CD4-positive, alpha-beta T cell treated with Interferon alpha-2 for 1 hour (primary cell): ENCODE measurements around the gene FCHO2.
"Not testable (repeated sequence)": the region's sequence is repeated elsewhere in the genome, so short reads cannot be mapped to it uniquely, and the experiment has no call there.

Source experiments
- DNase-seq, 2 donors: peaks; one replicate each; pipeline ENCODE4 v3.0.0-alpha.2; 2020 to 2022

The FCHO2 gene, protein sequence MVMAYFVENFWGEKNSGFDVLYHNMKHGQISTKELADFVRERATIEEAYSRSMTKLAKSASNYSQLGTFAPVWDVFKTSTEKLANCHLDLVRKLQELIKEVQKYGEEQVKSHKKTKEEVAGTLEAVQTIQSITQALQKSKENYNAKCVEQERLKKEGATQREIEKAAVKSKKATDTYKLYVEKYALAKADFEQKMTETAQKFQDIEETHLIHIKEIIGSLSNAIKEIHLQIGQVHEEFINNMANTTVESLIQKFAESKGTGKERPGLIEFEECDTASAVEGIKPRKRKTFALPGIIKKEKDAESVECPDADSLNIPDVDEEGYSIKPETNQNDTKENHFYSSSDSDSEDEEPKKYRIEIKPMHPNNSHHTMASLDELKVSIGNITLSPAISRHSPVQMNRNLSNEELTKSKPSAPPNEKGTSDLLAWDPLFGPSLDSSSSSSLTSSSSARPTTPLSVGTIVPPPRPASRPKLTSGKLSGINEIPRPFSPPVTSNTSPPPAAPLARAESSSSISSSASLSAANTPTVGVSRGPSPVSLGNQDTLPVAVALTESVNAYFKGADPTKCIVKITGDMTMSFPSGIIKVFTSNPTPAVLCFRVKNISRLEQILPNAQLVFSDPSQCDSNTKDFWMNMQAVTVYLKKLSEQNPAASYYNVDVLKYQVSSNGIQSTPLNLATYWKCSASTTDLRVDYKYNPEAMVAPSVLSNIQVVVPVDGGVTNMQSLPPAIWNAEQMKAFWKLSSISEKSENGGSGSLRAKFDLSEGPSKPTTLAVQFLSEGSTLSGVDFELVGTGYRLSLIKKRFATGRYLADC

DNA sequence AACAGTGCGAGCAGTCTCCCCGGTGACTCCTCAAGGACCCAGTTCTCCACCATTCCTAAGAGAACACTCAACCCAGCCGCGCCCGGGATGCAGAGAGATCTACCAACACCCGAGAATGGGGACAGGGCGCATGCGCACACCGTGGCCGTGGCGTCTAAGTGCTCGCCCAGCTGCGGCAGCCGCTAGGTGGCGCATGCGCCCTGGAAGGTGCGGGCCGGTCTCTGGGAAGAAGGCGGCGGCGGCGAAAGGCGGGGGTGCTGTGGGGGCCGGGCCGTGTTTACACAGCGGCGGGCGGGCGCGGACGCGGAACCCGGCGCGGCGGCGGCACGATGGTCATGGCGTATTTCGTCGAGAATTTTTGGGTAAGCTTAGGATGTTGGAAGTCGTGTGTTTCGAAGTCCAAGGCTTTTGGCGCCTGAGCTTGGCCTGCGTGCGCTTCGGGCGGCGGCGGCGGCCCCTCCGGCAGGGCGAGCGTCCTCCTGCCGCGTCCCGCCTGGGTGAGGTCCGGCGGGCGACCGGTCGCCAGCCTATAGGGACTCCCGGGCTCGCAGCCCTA lies at the start of gene FCHO2:
Gene FCHO2 (plus strand): TSS at position 274 of the 556 bp plus-strand sequence. CDS start 56 bp downstream, at position 330.
- DNase-seq = peak; percentile 94 to 95

DNA sequence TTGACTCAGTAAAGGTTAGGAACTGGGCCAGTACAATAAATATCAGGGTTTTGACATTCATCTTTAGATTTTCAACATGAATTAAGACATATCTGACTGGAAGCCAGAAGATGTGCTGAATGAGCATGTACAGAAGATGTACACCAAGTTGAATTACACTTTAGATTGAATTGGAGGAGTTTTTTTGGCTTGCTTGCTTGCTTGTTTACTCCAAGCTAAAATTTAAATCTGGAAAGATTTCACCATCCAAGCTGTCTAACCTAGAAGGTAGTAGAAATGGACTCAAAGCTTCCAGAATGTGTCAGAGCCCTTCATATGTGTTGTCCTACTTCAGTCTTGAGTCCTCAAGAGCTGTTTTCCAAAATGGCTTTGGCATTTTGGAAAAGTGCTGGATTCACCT lies 49.0 kb upstream of the FCHO2 start:
- no peak for DNase-seq

DNA sequence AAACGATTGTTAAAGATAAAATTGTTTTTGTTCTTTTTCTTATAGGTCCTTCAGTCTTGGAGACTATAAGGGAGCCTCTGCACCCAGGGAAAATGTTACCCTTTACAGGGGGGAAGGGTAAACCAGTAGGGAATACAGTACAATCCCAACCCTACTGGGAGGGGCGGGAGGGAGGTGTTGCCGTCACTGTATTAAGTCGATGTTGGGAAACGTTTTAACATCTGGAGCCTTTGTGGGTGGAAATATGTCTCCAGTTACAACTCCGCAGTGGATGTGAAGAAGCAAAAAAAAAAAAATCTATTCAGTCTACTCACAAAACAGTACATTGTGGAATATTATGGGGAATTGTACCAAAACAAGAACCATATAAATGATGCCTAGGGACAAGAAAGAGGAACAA lies 47.2 kb upstream of the FCHO2 start:
- DNase-seq = no peak

DNA sequence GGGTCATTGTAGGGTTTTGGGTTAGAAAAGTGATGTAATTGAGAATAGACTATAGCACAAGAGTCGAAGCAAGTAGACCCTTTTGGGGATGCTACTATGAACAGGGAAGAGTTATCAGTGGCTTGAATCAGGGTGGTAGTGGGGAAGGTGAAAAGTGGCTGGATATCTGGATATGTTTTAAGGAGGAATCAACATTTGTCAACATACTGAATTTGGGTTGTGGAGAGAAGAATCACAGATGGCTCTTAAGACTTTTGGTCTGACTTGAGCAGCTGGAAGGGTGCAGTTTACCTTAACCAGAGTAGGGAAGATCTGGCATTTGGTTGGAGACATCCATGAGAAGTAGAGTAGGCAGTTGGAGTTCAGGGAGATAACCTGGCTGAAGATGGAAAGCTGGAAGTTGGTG lies 38.5 kb upstream of the FCHO2 start:
- no peak for DNase-seq

DNA sequence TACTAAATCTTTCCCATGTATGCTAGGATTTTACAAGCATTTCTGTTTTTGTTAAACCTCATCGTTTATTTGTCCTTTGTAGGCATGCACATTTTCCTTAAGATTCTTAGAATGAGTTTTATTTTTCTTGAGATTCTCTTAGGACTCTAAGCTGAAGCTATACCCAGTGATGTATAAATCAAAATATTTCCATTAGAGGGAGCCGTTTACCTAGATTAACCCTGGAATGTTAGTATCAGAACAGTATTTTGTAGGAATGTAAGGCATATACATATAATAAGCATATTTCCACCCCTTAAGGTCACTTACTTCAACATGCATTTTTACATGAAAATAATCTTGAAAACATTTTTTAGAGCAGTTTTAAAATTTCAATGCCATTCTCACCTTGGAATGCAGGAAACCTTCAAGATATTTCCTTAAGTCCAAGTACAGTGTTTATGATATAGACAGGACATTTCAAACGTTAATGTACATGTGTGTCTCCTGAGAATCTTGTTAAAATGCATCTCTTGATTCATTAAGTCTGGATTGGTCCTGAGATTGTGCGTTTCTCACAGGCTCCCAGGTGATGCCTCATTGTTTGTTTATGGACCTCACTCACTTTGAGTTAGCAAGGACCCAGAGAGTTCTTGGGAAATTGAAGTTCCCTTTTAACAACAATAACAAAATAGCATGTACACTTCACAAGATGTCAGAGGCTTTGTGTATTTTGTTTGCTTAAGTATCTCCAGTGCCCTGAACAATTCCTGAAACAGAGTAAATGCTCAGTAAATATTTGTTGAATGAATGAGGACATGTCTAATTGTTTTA lies 34.9 kb upstream of the FCHO2 start:
- peak in 1 of 2 donors; percentile 8 for DNase-seq

DNA sequence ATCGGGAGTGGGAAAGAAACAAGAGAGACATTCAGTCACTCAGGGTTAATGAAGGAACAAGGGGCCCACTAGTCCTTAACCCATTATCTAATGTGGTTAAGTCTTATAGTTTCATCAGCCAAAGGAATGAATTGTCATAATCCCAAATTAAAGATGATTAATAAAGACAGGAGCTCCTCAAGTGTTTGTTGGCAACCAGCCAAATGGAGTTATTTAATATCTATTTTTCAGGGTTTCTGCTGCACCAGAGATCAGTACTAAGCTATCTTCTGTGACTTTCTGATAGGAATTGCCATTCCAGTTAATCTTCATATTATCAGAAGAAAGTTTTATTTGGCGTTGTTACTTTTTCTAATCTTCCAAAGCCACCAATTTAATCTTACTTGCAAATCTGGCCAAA lies 34.0 kb upstream of the FCHO2 start:
- no peak for DNase-seq

DNA sequence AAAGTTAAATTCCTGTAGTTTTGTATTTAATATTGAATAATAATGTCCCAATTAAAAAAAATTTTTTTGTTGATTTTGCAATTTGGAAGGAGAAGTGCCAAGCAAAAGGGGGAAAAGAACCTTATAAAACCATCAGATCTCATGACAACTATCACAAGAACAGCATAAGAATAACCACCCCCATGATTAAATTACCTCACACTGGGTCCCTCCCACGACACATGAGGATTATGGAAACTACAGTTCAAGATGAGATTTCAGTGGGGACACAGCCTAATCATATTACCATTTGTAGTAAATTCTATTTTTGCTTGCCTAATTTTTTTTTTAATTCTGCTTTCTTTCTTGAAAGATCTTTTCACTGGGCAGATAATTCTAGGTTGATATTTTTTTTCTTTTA lies 33.4 kb upstream of the FCHO2 start:
- DNase-seq = no peak

DNA sequence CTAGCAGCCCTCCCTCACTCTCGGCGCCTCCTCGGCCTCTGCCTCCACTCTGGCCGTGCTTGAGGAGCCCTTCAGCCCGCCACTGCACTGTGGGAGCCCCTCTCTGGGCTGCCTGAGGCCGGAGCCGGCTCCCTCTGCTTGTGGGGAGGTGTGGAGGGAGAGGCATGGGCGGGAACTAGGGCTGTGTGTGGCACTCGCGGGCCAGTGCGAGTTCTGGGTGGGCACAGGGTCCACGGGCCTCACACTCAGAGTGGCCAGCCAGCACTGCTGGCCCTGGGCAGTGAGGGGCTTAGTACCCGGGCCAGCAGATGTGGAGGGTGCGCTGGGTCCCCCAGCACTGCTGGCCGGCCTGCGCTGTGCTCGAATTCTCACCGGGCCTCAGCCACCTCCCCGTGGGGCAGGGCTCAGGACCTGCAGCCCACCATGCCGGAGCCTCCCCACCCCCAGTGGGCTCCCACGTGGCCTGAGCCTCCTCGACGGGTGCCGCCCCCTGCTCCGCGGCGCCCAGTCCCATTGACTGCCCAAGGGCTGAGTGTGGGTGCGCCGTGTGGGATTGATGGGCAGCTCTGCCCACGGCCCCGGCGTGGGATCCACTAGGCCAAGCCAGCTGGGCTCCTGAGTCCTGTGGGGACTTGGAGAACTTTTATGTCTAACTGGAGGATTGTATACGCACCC lies 30.4 kb upstream of the FCHO2 start:
- DNase-seq = no peak

DNA sequence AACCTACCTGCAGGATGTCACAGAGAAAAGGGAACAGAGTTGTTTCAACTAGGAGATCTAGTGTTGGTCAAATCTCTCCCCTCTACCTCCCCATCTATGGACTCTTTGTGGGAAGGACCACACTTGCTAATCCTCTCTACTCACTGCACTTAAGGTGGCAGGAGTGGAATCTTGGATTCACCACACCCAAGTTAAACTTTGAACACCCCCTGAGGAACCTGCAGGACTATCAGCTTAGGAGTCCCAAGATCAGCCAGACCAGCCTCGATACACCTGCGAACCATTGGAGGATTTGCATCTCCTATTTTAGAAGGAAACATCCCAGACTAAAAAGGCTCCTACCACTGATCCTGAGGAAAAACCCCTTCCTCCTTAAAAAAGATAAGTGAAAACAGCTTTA lies 23.2 kb upstream of the FCHO2 start:
- DNase-seq = not testable (repeated sequence)

DNA sequence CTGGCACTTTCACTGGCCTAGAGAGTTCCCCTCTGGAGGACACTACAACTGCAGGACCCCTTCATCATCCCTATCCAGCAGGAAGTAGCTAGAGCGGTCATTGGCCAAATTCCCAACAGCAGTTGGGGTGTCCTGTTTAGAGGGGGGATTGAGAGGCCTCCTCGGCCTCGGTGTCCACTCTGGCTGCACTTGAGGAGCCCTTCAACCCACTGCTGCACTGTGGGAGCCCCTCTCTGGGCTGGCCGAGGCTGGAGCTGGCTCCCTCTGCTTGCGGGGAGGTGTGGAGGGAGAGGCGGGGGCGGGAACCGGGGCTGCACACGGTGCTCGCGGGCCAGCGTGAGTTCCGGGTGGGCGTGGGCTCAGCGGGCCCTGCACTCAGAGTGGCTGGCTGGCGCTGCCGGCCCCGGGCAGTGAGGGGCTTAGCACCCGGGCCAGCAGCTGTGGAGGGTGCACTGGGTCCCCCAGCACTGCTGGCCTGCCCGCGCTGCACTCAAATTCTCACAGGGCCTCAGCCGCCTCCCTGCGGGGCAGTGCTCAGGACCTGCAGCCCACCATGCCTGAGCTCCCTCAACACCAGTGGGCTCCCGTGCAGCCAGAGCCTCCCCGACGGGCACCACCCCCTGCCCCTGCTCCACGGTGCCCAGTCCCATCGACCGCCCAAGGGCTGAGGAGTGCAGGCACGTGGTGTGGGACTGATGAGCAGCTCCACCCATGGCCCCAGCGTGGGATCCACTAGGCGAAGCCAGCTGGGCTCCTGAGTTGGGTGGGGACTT lies 20.7 kb upstream of the FCHO2 start:
- DNase-seq = not testable (repeated sequence)

DNA sequence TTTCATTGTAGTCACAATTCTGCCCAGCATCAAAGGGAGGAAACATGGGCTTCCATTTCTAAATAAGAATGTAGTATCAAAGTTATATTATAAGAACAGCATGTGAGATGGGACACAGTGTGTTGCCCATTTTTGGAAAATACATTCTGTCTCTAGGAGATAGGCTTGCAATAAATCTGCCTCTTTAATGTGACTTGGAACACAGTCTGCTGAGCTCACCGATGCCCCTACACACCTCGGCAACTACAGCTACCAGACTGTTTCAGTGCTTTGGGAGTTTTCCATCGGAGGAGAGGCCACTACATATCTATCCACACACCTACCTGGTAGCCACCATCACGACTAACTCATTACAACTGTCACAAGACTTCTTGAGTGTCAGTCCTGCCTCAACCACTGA lies 18.9 kb upstream of the FCHO2 start:
- no peak for DNase-seq

DNA sequence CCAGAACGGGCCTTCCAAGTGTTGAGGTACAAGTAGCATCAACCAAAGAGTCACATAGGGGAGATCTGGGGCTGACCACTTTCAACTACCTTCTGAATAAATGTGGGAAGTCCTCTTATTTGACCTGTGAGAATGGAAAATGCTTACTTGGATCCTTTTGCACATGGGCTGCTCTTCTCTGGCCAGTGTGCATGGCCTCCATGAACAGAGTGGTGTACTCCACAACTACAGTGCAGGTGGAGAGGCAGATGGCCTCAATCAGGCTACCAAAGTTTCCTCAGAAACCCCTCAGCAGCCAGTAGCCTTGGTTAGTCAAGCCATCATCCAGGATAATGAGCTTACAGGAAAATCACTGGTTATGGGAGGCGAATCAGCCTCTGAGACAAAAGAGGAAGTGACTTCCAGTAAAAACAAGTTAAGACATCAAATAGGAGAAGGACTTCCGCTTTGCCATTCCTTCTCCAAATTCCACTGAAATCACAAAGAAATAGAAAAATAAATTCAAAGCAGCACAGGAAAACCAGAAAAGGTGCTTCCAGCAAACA lies 18.3 kb upstream of the FCHO2 start:
- DNase-seq = no peak

DNA sequence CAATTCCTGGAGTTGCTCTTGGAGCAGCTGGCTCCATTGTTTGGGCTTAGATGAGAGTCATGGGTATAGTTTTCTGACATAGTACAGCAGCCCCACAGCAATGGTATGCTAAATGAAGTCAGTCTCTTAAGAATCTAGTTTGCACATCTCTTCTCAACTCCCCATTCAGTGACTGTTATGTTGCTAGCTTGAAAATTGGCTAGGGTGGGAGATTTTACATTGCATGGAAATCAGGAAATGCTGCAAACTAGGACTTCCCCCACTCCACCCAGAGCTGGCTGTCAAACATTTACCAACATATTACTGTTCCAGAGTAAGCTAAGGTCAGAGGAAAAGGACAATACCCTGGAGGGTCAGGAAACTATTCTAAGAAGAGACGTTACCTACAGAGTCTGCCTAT lies 17.6 kb upstream of the FCHO2 start:
- no peak for DNase-seq

DNA sequence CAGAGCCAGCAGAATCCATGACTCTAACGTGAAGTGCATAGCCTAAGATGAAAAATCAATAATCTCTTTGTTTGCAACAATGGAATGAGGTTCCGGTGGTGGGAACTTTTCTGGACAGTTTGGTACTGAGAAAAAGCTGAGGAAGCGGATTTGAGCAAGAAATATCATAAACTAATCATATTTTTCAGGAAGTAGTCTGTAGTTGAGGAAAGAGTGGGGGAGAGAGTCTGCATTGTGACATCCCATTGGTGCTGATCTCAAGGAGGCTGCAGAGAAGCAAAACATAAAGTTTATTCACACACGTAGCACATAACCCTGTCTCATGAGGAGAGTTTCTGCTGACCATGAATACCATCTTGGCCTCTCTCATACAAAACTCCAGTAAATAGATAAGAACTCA lies 15.8 kb upstream of the FCHO2 start:
- DNase-seq = no peak

DNA sequence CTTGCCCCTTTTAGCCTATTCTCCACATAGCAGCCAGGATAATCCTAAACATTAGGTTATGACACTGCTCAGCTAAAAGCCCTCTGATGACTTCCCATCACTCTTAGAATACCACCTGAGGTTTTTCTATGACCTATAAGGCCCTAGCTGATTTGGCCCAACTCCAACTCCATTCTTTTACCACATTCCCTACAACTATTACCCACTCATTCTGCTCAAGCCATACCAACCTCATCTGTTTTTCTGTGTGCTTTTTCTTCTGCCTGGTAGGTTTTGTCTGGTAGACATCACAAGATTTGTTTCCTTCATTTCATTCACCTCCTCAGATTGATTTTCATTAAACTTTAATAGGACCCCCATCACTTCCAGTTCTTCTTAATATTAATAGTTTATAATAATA lies 12.5 kb upstream of the FCHO2 start:
- no peak for DNase-seq

DNA sequence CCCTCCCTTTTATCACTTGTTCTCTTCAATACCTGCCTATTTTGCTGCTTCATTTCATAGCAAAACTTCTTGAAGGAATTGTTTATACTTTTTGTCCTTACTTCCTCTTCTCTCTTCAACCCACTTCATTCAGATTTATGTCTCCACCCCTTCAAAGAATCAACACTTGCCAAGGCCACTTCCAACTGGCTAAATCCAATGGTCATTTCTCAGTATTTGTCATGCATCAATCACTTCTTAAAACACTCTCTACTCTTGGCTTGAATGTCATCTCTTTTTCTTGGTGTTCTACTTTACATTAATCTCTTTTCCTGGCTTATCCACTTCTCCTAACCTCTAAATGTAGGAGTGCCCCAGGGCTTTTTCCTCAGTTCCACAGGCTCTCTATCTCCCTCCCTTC lies 8.3 kb upstream of the FCHO2 start:
- no peak for DNase-seq

DNA sequence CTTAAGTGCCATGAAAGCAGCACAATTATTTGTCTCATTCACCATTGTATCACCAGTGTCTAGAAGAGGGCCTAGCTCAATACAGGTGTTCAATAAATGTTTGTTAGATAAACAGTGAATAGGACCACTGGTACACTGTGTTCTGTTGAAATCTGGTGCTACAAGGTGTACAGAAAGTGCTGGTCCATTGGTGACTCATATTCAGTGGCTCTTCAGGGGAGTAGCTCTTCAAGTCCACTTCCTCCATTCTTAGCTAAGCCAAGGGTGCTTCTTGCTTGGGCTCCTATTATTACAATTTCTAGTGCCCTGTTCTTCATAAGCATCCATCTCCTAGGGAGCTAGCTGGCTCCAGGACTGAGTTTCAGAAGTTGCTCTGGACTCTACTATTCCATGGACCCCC lies 6.4 kb upstream of the FCHO2 start:
- no peak for DNase-seq

DNA sequence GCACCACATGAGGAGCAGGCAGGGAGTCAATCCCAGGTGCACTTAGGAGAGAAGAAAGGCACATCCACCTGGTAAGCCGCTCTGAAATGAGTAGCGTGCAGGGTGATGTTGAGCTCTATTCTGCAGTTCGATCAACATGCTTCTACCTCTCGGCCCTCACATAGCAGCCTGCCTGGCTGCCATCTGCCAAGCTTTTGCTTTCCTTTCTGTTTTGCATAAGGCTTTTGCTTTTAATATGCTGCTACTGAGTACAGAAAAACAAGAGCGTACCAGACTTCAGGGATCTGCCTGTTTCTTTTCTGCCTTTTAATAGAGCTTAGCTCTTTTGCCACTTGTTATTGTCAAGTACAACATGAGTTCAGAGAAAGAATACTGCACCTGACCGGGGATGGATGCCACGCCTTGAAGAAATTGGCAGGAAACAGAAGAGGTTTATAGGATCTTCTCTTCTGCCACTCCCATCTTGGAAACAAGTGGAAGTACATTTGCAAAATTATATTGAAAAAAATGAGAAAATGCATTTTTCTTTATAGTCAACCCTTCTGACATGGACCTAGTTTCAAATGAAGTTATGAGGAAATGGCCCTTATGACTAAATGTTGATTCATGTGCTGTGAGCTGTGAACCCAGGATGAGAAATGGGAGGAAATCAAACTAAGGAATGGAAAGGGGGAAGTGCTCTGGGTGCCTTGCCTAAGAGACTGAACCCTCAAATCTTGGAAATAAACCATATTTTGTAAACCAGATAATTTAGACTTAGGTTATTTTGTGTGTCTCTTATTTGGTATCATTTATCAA lies 4.0 kb upstream of the FCHO2 start:
- DNase-seq = no peak

DNA sequence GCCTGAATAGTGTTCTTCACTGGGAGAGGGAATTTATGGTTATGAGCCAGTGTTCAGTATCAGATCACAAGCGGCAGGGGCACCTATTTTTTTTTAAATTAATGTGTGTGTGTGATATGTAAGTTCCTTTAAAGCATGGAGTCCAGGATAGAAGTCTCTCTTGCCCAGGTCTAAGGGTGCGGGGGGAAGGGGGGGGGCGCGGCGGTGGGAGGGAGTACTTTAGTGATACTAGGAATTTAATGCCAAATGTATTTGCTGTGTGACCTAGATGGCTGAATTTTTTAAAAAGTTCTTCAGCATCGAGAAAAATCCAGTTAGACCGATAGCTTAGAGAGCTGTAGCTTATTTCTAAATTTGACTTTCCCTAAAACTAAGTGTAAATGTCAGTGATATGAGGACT lies 1.5 kb upstream of the FCHO2 start:
- DNase-seq = no peak

DNA sequence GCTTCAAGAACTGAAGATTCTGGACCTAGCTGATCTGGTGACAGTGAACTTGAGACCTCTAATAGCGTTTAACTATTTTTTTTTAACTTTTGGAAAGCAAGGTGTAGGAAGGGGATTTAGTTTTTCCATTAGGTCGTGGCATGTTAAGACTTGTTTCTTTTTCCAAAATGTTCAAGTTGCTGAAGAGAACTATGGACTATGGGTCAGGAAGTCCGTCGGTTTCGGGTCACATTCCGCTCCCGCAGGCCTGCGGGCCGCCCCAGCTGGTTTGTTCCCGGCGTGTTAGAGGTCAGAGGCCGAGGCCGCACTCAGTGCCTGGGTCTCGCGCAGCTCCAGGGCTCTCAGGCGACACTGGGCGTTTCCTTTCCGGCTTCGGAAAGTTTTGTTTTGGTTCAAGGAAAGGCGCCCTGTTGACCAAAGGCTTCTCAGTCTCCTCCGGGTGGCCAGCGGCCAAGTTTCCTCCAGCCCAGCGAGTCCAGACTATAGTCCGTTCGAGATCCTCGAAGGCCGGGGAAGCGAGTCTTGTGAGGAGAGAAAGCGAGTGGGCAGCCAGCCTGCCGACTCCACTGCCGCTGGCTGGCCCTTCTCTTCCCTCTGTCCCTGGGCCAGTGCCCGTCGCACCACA lies 586 bp upstream of the FCHO2 start:
- peak in 1 of 2 donors; percentile 2 for DNase-seq
